GM12873 (cell line): ENCODE data around the gene ORC4.
A peak's percentile ranks its signal among the peaks of the same experiment; 100 is the strongest.

ENCODE experiments used
- TF ChIP-seq, protein P1 (sequence below): IDR thresholded peaks from 2 replicates; pipeline ENCODE4 v1.5.1; 2012; ENCODE audit warnings: low read depth, mild to moderate bottlenecking, moderate library complexity, low read length, control low read depth; ENCODE audit not compliant: insufficient read depth; ENCODE audit errors: missing control alignments

The ORC4 gene

DNA sequence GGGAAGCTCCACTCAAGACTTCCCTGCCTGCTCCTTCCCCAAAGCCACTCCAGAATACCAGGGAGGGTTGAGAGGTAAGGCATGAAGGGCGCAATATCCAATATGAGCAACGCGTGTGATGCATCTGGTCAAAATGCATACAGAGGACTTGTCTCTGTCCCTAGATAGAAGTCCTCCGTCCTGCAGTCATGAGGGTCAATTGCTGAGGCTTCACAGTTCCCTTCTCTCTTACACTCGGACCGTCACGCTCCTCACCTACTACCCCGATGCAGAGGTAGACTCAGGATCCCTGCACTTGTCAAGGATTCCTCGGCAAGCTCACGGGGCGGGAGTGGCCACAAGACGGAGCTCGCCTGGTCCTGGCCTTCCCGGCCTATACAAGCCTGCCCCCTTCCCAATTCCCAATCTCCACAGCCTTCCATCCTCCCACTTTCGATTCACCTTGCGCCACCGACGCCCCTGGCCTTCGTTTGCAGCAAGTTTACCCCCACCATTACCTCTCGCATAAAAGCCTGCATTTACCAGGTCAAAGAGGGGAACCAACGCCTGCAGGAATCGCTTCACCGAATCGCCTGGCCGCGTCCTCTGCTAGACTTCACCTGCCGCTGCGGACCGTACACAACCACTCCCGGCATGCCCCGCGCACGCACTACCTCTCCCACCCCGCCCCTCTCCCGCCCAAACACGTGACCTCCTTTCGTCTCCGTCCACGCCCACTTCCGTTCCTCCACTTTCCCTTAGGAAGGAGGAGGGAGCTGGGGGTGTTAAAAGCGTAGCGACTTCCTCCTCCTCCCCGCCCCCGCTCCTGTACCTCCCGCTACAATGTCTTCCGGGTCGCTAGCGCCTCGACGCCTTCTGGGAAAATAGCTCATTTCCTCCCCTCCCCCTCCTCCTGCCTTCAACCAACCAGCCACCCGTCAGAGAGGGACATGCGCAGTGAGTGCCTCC, at the start of gene ORC4:
Gene ORC4, minus strand, starts transcription at position 627 of the 948 bp plus-strand sequence. CDS start 44,779 bp downstream, outside the sequence.
- TF ChIP-seq, protein P1, sequence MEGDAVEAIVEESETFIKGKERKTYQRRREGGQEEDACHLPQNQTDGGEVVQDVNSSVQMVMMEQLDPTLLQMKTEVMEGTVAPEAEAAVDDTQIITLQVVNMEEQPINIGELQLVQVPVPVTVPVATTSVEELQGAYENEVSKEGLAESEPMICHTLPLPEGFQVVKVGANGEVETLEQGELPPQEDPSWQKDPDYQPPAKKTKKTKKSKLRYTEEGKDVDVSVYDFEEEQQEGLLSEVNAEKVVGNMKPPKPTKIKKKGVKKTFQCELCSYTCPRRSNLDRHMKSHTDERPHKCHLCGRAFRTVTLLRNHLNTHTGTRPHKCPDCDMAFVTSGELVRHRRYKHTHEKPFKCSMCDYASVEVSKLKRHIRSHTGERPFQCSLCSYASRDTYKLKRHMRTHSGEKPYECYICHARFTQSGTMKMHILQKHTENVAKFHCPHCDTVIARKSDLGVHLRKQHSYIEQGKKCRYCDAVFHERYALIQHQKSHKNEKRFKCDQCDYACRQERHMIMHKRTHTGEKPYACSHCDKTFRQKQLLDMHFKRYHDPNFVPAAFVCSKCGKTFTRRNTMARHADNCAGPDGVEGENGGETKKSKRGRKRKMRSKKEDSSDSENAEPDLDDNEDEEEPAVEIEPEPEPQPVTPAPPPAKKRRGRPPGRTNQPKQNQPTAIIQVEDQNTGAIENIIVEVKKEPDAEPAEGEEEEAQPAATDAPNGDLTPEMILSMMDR: peak; percentile 33

- TF ChIP-seq, protein P1: no peak
These were observed 47.3 kb upstream of the ORC4 start for GRCh38 chr2:148067801-148068200.

- TF ChIP-seq, protein P1: no peak
These were observed 45.4 kb upstream of the ORC4 start for GRCh38 chr2:148065936-148066335.

- TF ChIP-seq, protein P1: no peak
These were observed 43.1 kb upstream of the ORC4 start for GRCh38 chr2:148063633-148064032.

GRCh38 chr2:148058641-148059040, 38.1 kb upstream of the ORC4 start:
- TF ChIP-seq, protein P1: no peak

DNA sequence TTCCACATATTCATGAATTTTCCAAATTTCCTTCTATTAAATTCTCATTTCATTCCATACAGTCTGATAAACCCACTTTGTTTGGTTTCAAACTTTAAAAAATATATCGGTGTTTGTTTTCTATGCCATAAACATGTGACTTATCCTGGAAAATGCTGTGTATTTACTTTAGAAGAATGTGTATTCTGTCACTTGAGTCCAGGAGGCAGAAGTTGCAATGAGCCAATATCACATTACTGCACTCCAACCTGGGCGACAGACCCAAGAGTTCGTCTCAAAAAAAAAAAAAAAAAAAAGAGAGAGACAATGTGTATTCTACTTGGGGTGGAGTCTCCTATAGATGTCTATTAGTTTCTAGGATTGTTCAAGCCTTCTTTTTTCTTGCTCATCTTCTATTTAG, 32.1 kb upstream of the ORC4 start:
- TF ChIP-seq, protein P1: no peak

- TF ChIP-seq, protein P1: no peak
These were observed 28.7 kb upstream of the ORC4 start for GRCh38 chr2:148049284-148049683.
